OCI-LY3 (cell line): ENCODE data around the gene XCR1.

Experiments used
- EZH2phosphoT487 ChIP-seq: fragments of 200-600 bp; shearing (Covaris generic); IDR thresholded peaks from 2 replicates; pipeline ENCODE4 v1.6.1; 2018; ENCODE audit warnings: antibody characterized with exemption, mixed run types, low read depth
- TF ChIP-seq, protein P1 (sequence below): fragments of 200-600, 300-600 bp; sonication (generic); IDR thresholded peaks from 2 replicates; pipeline ENCODE4 v1.5.1; 2014; ENCODE audit warnings: antibody characterized with exemption, low read length, low read depth

DNA sequence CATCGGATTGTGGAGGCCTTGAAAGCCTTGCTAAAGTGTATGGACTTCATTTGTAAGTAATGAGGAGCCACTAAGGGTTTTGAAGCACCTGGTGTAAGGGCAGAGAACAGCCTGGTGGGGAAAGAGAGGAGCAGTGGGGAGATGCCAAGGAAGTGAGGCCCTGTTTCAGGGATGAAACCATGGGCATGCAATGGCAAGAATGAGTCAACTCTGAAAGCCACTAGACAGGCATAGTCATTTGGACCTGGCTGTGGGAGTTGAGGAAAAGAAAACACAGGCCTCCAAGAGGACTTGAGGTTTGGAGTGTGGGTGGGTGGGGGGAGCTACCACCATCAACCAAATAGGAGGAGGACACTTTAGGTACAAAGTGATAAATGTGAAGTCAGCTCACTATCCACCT, 7.6 kb downstream of the XCR1 start:
- TF ChIP-seq, protein P1, sequence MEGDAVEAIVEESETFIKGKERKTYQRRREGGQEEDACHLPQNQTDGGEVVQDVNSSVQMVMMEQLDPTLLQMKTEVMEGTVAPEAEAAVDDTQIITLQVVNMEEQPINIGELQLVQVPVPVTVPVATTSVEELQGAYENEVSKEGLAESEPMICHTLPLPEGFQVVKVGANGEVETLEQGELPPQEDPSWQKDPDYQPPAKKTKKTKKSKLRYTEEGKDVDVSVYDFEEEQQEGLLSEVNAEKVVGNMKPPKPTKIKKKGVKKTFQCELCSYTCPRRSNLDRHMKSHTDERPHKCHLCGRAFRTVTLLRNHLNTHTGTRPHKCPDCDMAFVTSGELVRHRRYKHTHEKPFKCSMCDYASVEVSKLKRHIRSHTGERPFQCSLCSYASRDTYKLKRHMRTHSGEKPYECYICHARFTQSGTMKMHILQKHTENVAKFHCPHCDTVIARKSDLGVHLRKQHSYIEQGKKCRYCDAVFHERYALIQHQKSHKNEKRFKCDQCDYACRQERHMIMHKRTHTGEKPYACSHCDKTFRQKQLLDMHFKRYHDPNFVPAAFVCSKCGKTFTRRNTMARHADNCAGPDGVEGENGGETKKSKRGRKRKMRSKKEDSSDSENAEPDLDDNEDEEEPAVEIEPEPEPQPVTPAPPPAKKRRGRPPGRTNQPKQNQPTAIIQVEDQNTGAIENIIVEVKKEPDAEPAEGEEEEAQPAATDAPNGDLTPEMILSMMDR = no peak
- TF ChIP-seq EZH2phosphoT487 = no peak
